GM21423 (cell line): Measurements from ENCODE around the gene DSC1.
"Not testable (repeated sequence)": the region's sequence is repeated elsewhere in the genome, so short reads cannot be mapped to it uniquely, and the experiment has no call there.

ENCODE experiments used
- ATAC-seq: cut with Tn5 transposase; IDR thresholded peaks from one replicate; pipeline ENCODE4 v1.9.1; 2021; ENCODE audit warnings: mild to moderate bottlenecking, moderate library complexity; ENCODE audit not compliant: unreplicated experiment

Gene DSC1

GRCh38 chr18:31162825-31163435 is at the start of gene DSC1:
Gene DSC1 (minus strand): TSS chr18:31162856. CDS start chr18:31162594, 262 bp downstream.
- ATAC-seq, result no peak

- no peak for ATAC-seq
These were observed 48.4 kb upstream of the DSC1 start for GRCh38 chr18:31211047-31211446.

GRCh38 chr18:31209041-31209440 is 46.4 kb upstream of the DSC1 start:
- ATAC-seq, result no peak

GRCh38 chr18:31207391-31207790 is 44.7 kb upstream of the DSC1 start:
- no peak for ATAC-seq

GRCh38 chr18:31206787-31207381 is 44.2 kb upstream of the DSC1 start:
- peak; percentile 93 for ATAC-seq

GRCh38 chr18:31206071-31206470 is 43.4 kb upstream of the DSC1 start:
- no peak for ATAC-seq

- no peak for ATAC-seq
These were observed 42.6 kb upstream of the DSC1 start for GRCh38 chr18:31205273-31205672.

GRCh38 chr18:31204833-31205232 is 42.2 kb upstream of the DSC1 start:
- no peak for ATAC-seq

GRCh38 chr18:31204166-31204565 is 41.5 kb upstream of the DSC1 start:
- ATAC-seq, result no peak

- no peak for ATAC-seq
These were observed 41.1 kb upstream of the DSC1 start for GRCh38 chr18:31203794-31204148.

GRCh38 chr18:31203096-31203793 is 40.6 kb upstream of the DSC1 start:
- ATAC-seq, result no peak

GRCh38 chr18:31199190-31199769 is 36.6 kb upstream of the DSC1 start:
- ATAC-seq, result no peak

GRCh38 chr18:31197676-31198075 is 35.0 kb upstream of the DSC1 start:
- no peak for ATAC-seq

GRCh38 chr18:31195063-31195462 is 32.4 kb upstream of the DSC1 start:
- ATAC-seq, result no peak

- no peak for ATAC-seq
These were observed 29.6 kb upstream of the DSC1 start for GRCh38 chr18:31192086-31192776.

GRCh38 chr18:31190919-31191318 is 28.3 kb upstream of the DSC1 start:
- no peak for ATAC-seq

GRCh38 chr18:31189757-31190156 is 27.1 kb upstream of the DSC1 start:
- no peak for ATAC-seq

GRCh38 chr18:31185186-31185950 is 22.7 kb upstream of the DSC1 start:
- ATAC-seq, result no peak

- no peak for ATAC-seq
These were observed 20.6 kb upstream of the DSC1 start for GRCh38 chr18:31183302-31183701.

- not testable (repeated sequence) for ATAC-seq
These were observed 14.7 kb upstream of the DSC1 start for GRCh38 chr18:31177369-31177768.

GRCh38 chr18:31176531-31176930 is 13.9 kb upstream of the DSC1 start:
- no peak for ATAC-seq
